GM23338 (cell line): ENCODE data around the gene KLHL18. TPM values are rescaled to one million over a fixed set of nuclear protein-coding genes. Genes with fewer than 3 reads are reported as not detected.

Experiments
- ATAC-seq: fragments of 200-7000 bp; cut with Tn5 transposase; 3 replicates; pipeline ENCODE4 v1.9.1; 2020
- DNase-seq: peaks from one replicate; pipeline ENCODE4 v3.0.0-alpha.2; 2015; ENCODE audit warnings: low spot score
- H2AFZ ChIP-seq: fragments of 200-600 bp; sonication (generic); 2 replicates; pipeline ENCODE4 v1.8.0; 2016; ENCODE audit warnings: antibody characterized with exemption, mild to moderate bottlenecking, moderate library complexity
- H3F3A ChIP-seq: fragments of 200-600 bp; sonication (generic); replicated peaks from 2 replicates; pipeline ENCODE4 v1.8.0; 2017; ENCODE audit warnings: antibody characterized with exemption, mixed run types, low read depth
- H3K27ac ChIP-seq: fragments of 200-600 bp; sonication (generic); 2 replicates; pipeline ENCODE4 v1.6.1; 2016; ENCODE audit warnings: low read depth
- H3K27me3 ChIP-seq: fragments of 200-600 bp; sonication (generic); 2 replicates; pipeline ENCODE4 v1.8.0; 2016; ENCODE audit warnings: mild to moderate bottlenecking, mixed run types, moderate library complexity; ENCODE audit not compliant: insufficient read depth
- H3K36me3 ChIP-seq: fragments of 200-600 bp; sonication (generic); 2 replicates; pipeline ENCODE4 v1.8.0; 2016; ENCODE audit warnings: mild to moderate bottlenecking; ENCODE audit not compliant: insufficient read depth
- H3K4me1 ChIP-seq: fragments of 200-600 bp; sonication (generic); 2 replicates; pipeline ENCODE4 v1.8.0; 2016; ENCODE audit warnings: mild to moderate bottlenecking, moderate library complexity; ENCODE audit not compliant: insufficient read depth
- H3K4me2 ChIP-seq: fragments of 200-600 bp; sonication (generic); 2 replicates; pipeline ENCODE4 v1.7.1; 2017; ENCODE audit warnings: mixed run types
- H3K4me3 ChIP-seq: fragments of 200-600 bp; sonication (generic); 2 replicates; pipeline ENCODE4 v1.6.1; 2016; ENCODE audit warnings: mixed run types
- H3K79me2 ChIP-seq: fragments of 200-600 bp; sonication (generic); replicated peaks from 2 replicates; pipeline ENCODE4 v1.8.0; 2017; ENCODE audit warnings: mild to moderate bottlenecking; ENCODE audit not compliant: insufficient read depth
- H3K9me2 ChIP-seq: fragments of 200-600 bp; sonication (generic); 2 replicates; pipeline ENCODE4 v1.8.0; 2017; ENCODE audit not compliant: insufficient read depth
- H4K20me1 ChIP-seq: fragments of 200-600 bp; sonication (generic); replicated peaks from 2 replicates; pipeline ENCODE4 v1.8.0; 2017; ENCODE audit warnings: mild to moderate bottlenecking; ENCODE audit not compliant: insufficient read depth
- H3K27ac Mint-ChIP-seq: 2 replicates; pipeline ENCODE4 v1.8.0; 2020; ENCODE audit warnings: inconsistent platforms, mild to moderate bottlenecking, moderate library complexity, mixed read lengths
- H3K27me3 Mint-ChIP-seq: 3 replicates; pipeline ENCODE4 v1.8.0; 2022; ENCODE audit warnings: low read depth, mild to moderate bottlenecking, moderate library complexity, mixed read lengths, inconsistent platforms; ENCODE audit not compliant: insufficient read depth, poor library complexity
- H3K36me3 Mint-ChIP-seq: 3 replicates; pipeline ENCODE4 v1.8.0; 2021; ENCODE audit warnings: low read depth, mild to moderate bottlenecking, inconsistent platforms, moderate library complexity, mixed read lengths
- H3K4me1 Mint-ChIP-seq: 3 replicates; pipeline ENCODE4 v1.8.0; 2020; ENCODE audit warnings: mild to moderate bottlenecking, inconsistent platforms, mixed read lengths
- H3K4me3 Mint-ChIP-seq: 3 replicates; pipeline ENCODE4 v1.8.0; 2021; ENCODE audit warnings: moderate library complexity, mild to moderate bottlenecking, inconsistent platforms, mixed read lengths
- H3K9me3 Mint-ChIP-seq: 3 replicates; pipeline ENCODE4 v1.8.0; 2020; ENCODE audit warnings: moderate library complexity, mild to moderate bottlenecking, inconsistent platforms, mixed read lengths
- CREB1 ChIP-seq: fragments of 250-450 bp; sonication (Bioruptor Pico); IDR thresholded peaks from 2 replicates; pipeline ENCODE4 v1.5.0; 2020; ENCODE audit warnings: low read depth, mild to moderate bottlenecking, moderate library complexity
- CTCF ChIP-seq, 2 experiments: fragments of 200-600 bp in 1 of 2; sonication (generic) in 1 of 2; conservative IDR thresholded peaks; 2 replicates each; pipeline versions ENCODE4 v1.5.1 to v1.6.1; 2016 to 2017; ENCODE audit warnings: antibody characterized with exemption in 2 of 2, low read depth in 2 of 2, mild to moderate bottlenecking in 2 of 2, moderate library complexity in 1 of 2
- EZH2 ChIP-seq: fragments of 200-600 bp; sonication (generic); IDR thresholded peaks from one replicate; pipeline ENCODE4 v1.8.0; 2017; ENCODE audit warnings: antibody characterized with exemption, mild to moderate bottlenecking, low read depth; ENCODE audit not compliant: unreplicated experiment
- JUNB ChIP-seq: IDR thresholded peaks from one replicate; pipeline ENCODE4 v1.6.1; 2016; ENCODE audit warnings: antibody characterized with exemption; ENCODE audit not compliant: unreplicated experiment
- POLR2AphosphoS5 ChIP-seq: IDR thresholded peaks from 2 replicates; pipeline ENCODE4 v1.6.1; 2016; ENCODE audit warnings: antibody characterized with exemption, low read depth
- REST ChIP-seq: IDR thresholded peaks from one replicate; pipeline ENCODE4 v1.6.1; 2018; ENCODE audit warnings: antibody characterized with exemption; ENCODE audit not compliant: unreplicated experiment
- STAT1 ChIP-seq: IDR thresholded peaks from one replicate; pipeline ENCODE4 v1.6.1; 2016; ENCODE audit warnings: antibody characterized with exemption; ENCODE audit not compliant: unreplicated experiment
- ZNF331 ChIP-seq: fragments of 250-450 bp; sonication (Bioruptor Pico); IDR thresholded peaks from 2 replicates; pipeline ENCODE4 v1.5.0; 2020; ENCODE audit warnings: low read depth, mild to moderate bottlenecking, moderate library complexity
- polyA plus RNA-seq: library from polyadenylated mRNA; unstranded; fragments of >200 nt; fragmentation: Nextera tagmentation; extraction: Ambion mirVana; gene quantifications from 2 replicates; pipeline ENCODE4 v1.2.1, GENCODE V29; 2016
- total RNA-seq: library from RNA; depleted of rRNA; stranded (reverse); fragments of >200 nt; shearing (Covaris generic); gene quantifications from 2 replicates; pipeline ENCODE4 v1.2.3, GENCODE V29; 2014

Gene KLHL18
- total and polyA plus RNA-seq, 2 experiments from 2014 or later: 11.3 to 18.1 TPM

GRCh38 chr3:47283193-47283537 is 421 bp downstream of the KLHL18 start:
- ATAC-seq (peak; percentile 3; the same call in 2 of the 3 replicates), DNase-seq (no peak)
- Mint-ChIP-seq H3K4me1 (peaks cover 8% of the 10 kb centered on the region; the same call in 2 of the 3 replicates), H3K36me3 (peaks cover 8% of the 10 kb centered on the region), H3K4me3 (peak overlapping the region; percentile 99), H3K27me3 (peaks cover 13% of the 10 kb centered on the region), H3K9me3 (no peaks in the 10 kb centered on the region; the same call in 2 of the 3 replicates), H3K27ac (peak overlapping the region; percentile 99)
- Histone ChIP-seq H2AFZ (peak overlapping the region; percentile 99), H3K36me3 (no peaks in the 10 kb centered on the region; the same call in 1 of the 2 replicates), H3K79me2 (peaks cover 57% of the 10 kb centered on the region), H3F3A (0 out of 2 replicates have a peak, but pooled peaks cover 10% of the 10 kb centered on the region), H4K20me1 (peaks cover 20% of the 10 kb centered on the region; the same call in 1 of the 2 replicates), H3K27me3 (no peaks in the 10 kb centered on the region), H3K4me3 (peak overlapping the region; percentile 98), H3K27ac (peak overlapping the region; percentile 93), H3K9me2 (no peaks in the 10 kb centered on the region), H3K4me2 (peak overlapping the region; percentile 100), H3K4me1 (peaks cover 5% of the 10 kb centered on the region; the same call in 1 of the 2 replicates)
- no peak for TF ChIP-seq STAT1
- no peak for TF ChIP-seq JUNB
- TF ChIP-seq EZH2: no peak
- no peak for TF ChIP-seq CTCF (conservative IDR thresholded peaks at IDR 0.05; ENCODE audit: low read depth in 2 of 2)

- peaks cover 63% of the 10 kb centered on the region for H3K79me2 ChIP-seq
- Mint-ChIP-seq H3K27ac (peak overlapping the region; percentile 79), H3K4me1 (peaks cover 8% of the 10 kb centered on the region; the same call in 2 of the 3 replicates), H3K27me3 (peaks cover 13% of the 10 kb centered on the region), H3K9me3 (no peaks in the 10 kb centered on the region; the same call in 2 of the 3 replicates), H3K36me3 (peaks cover 12% of the 10 kb centered on the region), H3K4me3 (peak overlapping the region; percentile 99)
- H3K36me3 ChIP-seq: no peaks in the 10 kb centered on the region; the same call in 1 of the 2 replicates
- H3K4me2 ChIP-seq: peak overlapping the region; percentile 100
- H3K4me1 ChIP-seq: peaks cover 5% of the 10 kb centered on the region; the same call in 1 of the 2 replicates
- no peaks in the 10 kb centered on the region for H3K9me2 ChIP-seq
- peak overlapping the region; percentile 98 for H3K4me3 ChIP-seq
- ATAC-seq (peak; percentile 44), DNase-seq (peak; percentile 50)
- H3K27me3 ChIP-seq: no peaks in the 10 kb centered on the region
- 0 out of 2 replicates have a peak, but pooled peaks cover 10% of the 10 kb centered on the region for H3F3A ChIP-seq
- H2AFZ ChIP-seq: peak overlapping the region; percentile 99
- peaks cover 20% of the 10 kb centered on the region for H4K20me1 ChIP-seq
- H3K27ac ChIP-seq: peak overlapping the region; percentile 93
- TF ChIP-seq CREB1 (CRISPR knock-in tag) (no peak), POLR2AphosphoS5 (no peak), REST (no peak), JUNB (no peak), EZH2 (no peak), ZNF331 (CRISPR knock-in tag) (no peak)
Measured at GRCh38 chr3:47283591-47284364, 1.0 kb downstream of the KLHL18 start.
